ENCODE results near the gene SLC15A5. TPM values are rescaled to one million over a fixed set of nuclear protein-coding genes. Genes with fewer than 3 reads are reported as not detected.

The SLC15A5 gene
- total RNA-seq, 2 donors from 2014 or later = not detected

DNA sequence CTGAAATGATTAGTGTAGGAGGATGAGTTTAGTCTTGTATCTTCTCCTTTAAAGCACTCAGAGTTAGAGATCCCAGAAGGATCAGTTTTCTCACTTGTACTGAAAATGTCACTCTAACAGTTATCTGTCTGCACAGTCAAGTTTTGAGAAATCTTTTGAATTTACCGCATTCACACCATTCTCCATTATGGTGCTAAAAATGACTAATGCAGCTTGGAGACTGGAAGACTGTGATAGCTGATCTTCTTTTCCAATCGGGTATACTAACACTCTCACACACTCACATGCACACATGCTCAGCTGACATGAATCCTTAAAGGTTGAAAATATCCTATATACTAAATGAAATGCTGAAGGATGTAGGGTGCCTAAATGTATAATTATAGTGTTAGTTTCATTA is 65.8 kb downstream of the SLC15A5 start:
- H3K27me3 ChIP-seq (replicated peaks; ENCODE audit: insufficient read depth) = no peaks in the 10 kb centered on the region
- H3K4me3 ChIP-seq = no peak overlapping the region
- no peaks in the 10 kb centered on the region for H3K9me3 ChIP-seq
- no peaks in the 10 kb centered on the region for H3K36me3 ChIP-seq
- WGBS = 91% methylated on average over 2 of the region's 2 CpGs
- no peaks in the 10 kb centered on the region for H3K4me1 ChIP-seq (replicated peaks)
- no peak for DNase-seq (ENCODE audit: low spot score)
- H3K27ac ChIP-seq = no peak overlapping the region
- no peak for TF ChIP-seq POLR2AphosphoS5 (IDR thresholded peaks at IDR 0.05)
- TF ChIP-seq, protein P1, sequence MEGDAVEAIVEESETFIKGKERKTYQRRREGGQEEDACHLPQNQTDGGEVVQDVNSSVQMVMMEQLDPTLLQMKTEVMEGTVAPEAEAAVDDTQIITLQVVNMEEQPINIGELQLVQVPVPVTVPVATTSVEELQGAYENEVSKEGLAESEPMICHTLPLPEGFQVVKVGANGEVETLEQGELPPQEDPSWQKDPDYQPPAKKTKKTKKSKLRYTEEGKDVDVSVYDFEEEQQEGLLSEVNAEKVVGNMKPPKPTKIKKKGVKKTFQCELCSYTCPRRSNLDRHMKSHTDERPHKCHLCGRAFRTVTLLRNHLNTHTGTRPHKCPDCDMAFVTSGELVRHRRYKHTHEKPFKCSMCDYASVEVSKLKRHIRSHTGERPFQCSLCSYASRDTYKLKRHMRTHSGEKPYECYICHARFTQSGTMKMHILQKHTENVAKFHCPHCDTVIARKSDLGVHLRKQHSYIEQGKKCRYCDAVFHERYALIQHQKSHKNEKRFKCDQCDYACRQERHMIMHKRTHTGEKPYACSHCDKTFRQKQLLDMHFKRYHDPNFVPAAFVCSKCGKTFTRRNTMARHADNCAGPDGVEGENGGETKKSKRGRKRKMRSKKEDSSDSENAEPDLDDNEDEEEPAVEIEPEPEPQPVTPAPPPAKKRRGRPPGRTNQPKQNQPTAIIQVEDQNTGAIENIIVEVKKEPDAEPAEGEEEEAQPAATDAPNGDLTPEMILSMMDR (IDR thresholded peaks at IDR 0.05) = no peak
- no peak for TF ChIP-seq POLR2A (IDR thresholded peaks at IDR 0.05)
- intact Hi-C loops (cut with DNase I) = no loop called here

DNA sequence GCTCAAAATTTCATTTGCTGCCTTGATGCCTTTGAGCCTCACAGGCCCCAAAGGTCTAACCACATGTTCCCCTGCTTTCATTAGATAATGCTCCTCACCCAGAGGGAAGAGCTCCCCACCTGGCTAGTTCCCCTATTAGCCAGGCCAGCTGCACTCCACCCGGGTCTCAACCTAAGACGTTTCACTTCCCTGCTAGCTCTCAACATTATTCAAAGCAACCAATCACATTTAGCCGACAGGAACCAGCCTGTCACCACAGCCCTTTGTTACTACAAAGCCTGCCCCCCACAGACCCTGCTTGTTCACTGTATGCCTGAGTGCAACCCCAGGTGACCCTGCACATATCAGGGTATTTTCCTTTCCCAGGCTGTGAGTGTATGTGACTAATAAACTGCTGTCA is 78.6 kb downstream of the SLC15A5 start:
- TF ChIP-seq POLR2A (IDR thresholded peaks at IDR 0.05) (no peak), POLR2AphosphoS5 (IDR thresholded peaks at IDR 0.05) (no peak)
- TF ChIP-seq, protein P1 (IDR thresholded peaks at IDR 0.05) = no peak
- Histone ChIP-seq H3K27ac (no peak overlapping the region), H3K9me3 (no peaks in the 10 kb centered on the region), H3K4me3 (no peak overlapping the region), H3K4me1 (replicated peaks) (no peaks in the 10 kb centered on the region), H3K36me3 (no peaks in the 10 kb centered on the region), H3K27me3 (replicated peaks; ENCODE audit: insufficient read depth) (no peaks in the 10 kb centered on the region)
- intact Hi-C loops (cut with DNase I) = no loop called here
- no peak for DNase-seq (ENCODE audit: low spot score)
- 52% methylated on average over 3 of the region's 3 CpGs for WGBS

DNA sequence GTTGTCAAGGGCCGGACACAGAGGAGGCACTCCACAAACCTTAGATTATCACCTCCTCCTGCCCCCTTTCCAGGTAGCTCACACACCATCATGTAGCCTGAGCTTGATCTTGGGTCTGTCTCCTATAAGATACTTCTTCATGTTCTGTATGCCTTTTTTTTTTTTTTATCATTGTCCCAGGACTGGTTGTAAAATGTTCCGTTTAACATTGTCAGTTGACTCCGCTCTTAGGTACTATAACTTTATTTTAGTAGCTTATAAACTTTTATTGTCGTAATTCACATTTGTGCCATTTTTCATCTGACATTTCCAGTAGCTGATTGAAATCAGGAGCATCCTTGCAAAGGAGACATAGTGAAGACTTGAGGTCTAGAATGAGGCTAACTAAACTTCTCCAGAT is 79.9 kb downstream of the SLC15A5 start:
- Histone ChIP-seq H3K9me3 (no peaks in the 10 kb centered on the region), H3K4me3 (no peak overlapping the region), H3K4me1 (replicated peaks) (no peaks in the 10 kb centered on the region), H3K27ac (no peak overlapping the region), H3K27me3 (replicated peaks; ENCODE audit: insufficient read depth) (no peaks in the 10 kb centered on the region), H3K36me3 (no peaks in the 10 kb centered on the region)
- DNase-seq (ENCODE audit: low spot score) = no peak
- WGBS = 35% methylated on average over 4 of the region's 4 CpGs
- TF ChIP-seq POLR2A (IDR thresholded peaks at IDR 0.05) = no peak
- no peak for TF ChIP-seq POLR2AphosphoS5 (IDR thresholded peaks at IDR 0.05)
- TF ChIP-seq, protein P1 (IDR thresholded peaks at IDR 0.05) = no peak
- intact Hi-C loops (cut with DNase I) = no loop called here

DNA sequence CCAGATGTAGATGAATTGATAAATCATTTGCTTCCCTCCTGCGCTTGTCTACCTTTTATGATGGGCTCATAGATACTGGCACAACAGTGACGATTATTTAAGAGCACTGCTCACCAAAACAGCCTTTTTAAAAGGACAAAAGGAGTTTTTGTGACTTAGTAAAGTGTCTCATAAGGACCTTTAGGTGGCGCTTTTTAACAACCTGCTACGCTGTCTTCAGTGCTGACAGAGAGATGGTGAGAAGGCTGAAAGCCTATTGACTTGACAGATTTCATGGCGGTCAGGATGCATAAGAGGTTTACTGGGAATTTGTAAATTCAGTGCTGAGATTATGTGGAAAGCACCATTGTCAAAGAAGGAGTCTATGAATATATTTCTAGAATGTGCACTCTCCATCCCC is 87.6 kb downstream of the SLC15A5 start:
- 37% methylated on average over 5 of the region's 5 CpGs for WGBS
- H3K27me3 ChIP-seq (replicated peaks; ENCODE audit: insufficient read depth) = no peaks in the 10 kb centered on the region
- intact Hi-C loops (cut with DNase I) = no loop called here
- H3K36me3 ChIP-seq = no peaks in the 10 kb centered on the region
- H3K4me1 ChIP-seq (replicated peaks) = no peaks in the 10 kb centered on the region
- no peak overlapping the region for H3K4me3 ChIP-seq
- no peak for TF ChIP-seq POLR2AphosphoS5 (IDR thresholded peaks at IDR 0.05)
- TF ChIP-seq, protein P1 (IDR thresholded peaks at IDR 0.05) = peak in 2 of 4 experiments; percentile 6 to 23
- no peak for DNase-seq (ENCODE audit: low spot score)
- no peaks in the 10 kb centered on the region for H3K9me3 ChIP-seq
- no peak overlapping the region for H3K27ac ChIP-seq

DNA sequence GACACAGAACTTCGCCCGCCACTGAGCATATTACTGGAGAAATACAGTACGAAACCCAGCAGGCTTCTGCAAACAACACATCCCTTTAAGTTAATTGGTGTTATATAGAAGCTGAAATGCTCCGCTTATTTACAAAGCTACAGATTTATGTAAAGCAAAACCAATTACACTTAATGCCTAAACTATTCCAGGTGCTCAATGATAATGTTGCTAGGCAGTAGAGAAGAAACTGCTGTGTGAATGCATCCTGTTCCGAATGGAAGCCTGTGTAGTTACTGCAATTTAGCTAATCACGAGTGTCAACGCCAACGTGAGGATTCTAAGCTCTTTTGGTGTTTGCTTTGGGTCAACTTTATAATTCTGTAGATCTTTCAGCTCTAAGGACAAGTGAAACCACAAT is 89.8 kb downstream of the SLC15A5 start:
- DNase-seq (ENCODE audit: low spot score) = no peak
- no peaks in the 10 kb centered on the region for H3K9me3 ChIP-seq
- intact Hi-C loops (cut with DNase I) = no loop called here
- H3K27me3 ChIP-seq (replicated peaks; ENCODE audit: insufficient read depth) = no peaks in the 10 kb centered on the region
- H3K4me3 ChIP-seq = no peak overlapping the region
- WGBS = 51% methylated on average over 8 of the region's 8 CpGs
- H3K4me1 ChIP-seq (replicated peaks) = no peaks in the 10 kb centered on the region
- H3K27ac ChIP-seq = no peak overlapping the region
- H3K36me3 ChIP-seq = no peaks in the 10 kb centered on the region
- TF ChIP-seq POLR2A (IDR thresholded peaks at IDR 0.05) (no peak), POLR2AphosphoS5 (IDR thresholded peaks at IDR 0.05) (no peak)
- TF ChIP-seq, protein P1 (IDR thresholded peaks at IDR 0.05) = no peak
